Measurements from ENCODE around the gene TRPC4AP. TPM values are rescaled to one million over a fixed set of nuclear protein-coding genes. Genes with fewer than 3 reads are reported as not detected.
A peak's percentile ranks its signal among the peaks of the same experiment; 100 is the strongest.
"Not testable (repeated sequence)": the region's sequence is repeated elsewhere in the genome, so short reads cannot be mapped to it uniquely, and the experiment has no call there.

TRPC4AP gene
- 32.8 and 34.8 TPM in 2 replicates for total RNA-seq (2014; rRNA removed; shearing (Covaris generic))
- polyA plus RNA-seq (2015; cell fraction: cytosol; rRNA removed), result 56.3 and 77.5 TPM in 2 replicates
- polyA plus RNA-seq (2015; cell fraction: nucleus; rRNA removed), result 121 and 141 TPM in 2 replicates

DNA sequence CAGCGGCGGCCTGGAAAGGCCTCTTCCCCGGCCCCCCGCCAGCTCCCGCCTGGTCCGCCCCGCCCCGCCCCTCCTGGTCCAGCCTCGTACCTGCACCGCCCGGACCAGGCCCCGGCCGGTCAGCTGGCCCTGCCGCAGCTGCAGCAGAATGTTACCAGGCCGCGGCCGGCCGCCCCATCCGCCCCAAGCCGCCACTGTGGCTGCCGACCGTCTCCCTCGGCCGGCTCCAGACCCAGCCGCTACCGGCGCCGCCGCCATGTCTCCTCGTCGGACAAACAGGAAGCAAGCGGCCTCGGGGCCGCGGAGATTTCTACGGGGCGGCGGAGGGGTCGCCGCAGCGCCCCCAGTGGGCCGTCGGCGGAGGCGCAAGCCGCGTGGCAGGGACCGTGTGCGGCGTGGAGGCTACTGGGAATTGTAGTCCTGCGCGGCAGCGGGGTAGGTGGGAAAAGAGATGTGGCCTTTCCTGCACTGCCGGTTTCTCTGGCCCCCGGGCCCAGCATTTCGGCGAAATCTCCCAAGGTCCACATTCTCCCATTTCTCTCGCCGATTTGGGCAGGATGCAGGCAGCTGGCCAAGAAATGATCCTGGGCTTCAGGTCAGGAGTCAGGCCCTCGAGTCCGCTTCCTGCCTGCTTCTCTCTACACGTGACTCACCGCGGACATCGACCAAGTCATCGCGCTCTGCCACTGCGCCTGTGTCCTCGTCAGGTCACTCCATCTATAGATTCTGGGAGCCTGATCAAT is at the start of gene TRPC4AP:
TSS of gene TRPC4AP (minus strand) at position 284 of the 743 bp plus-strand sequence. CDS start at position 258, 26 bp downstream.
- in situ Hi-C loops (cut with HindIII; ENCODE audit: low pct_unique_long_range_greater_than_20kb, low sequenced_read_pairs), result no loop called here
- peak; percentile 91 for DNase-seq (ENCODE audit: low read depth, low spot score)

DNA sequence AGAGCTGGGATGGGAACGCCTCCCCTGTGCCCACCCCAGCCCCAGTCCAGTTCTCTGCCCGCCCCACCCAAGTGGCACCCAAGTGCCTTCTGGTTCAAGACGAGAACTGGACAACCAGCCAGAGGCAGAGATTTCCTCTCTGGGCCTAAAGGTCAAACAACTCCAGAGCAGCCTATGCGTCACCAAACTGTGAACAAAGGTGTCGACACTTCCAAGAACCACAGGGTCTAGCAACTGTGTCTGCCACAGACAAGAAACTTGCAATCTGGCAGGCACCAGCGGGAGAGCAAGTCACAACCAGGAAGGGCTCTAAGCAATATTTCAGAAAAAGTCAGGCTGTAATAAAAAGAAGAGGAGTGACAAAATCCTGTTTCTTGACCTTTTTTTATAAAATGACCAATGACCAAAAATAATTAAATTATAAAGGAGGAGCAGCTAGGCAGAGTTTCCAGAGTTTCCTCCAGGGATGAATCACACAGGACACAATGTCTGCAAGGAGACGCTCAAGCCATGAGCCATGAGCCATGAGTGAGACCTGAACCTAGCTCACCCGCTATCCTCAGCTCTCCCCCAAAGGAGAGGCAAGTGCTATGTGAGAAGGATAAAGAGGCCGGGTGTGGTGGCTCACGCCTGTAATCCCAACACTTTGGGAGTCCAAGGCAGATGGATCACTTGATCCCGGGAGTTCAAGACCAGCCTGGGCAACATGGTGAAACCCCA is 43.4 kb upstream of the TRPC4AP start:
- no peak for DNase-seq (ENCODE audit: low read depth, low spot score)
- in situ Hi-C loops (cut with HindIII; ENCODE audit: low pct_unique_long_range_greater_than_20kb, low sequenced_read_pairs), result no loop called here

- in situ Hi-C loops (cut with HindIII; ENCODE audit: low pct_unique_long_range_greater_than_20kb, low sequenced_read_pairs), result no loop called here
- DNase-seq (ENCODE audit: low read depth, low spot score), result no peak
Measured at GRCh38 chr20:35134880-35135279, 42.3 kb upstream of the TRPC4AP start.

GRCh38 chr20:35134472-35134871 is 41.9 kb upstream of the TRPC4AP start:
- in situ Hi-C loops (cut with HindIII; ENCODE audit: low pct_unique_long_range_greater_than_20kb, low sequenced_read_pairs), result no loop called here
- DNase-seq (ENCODE audit: low read depth, low spot score), result no peak

DNA sequence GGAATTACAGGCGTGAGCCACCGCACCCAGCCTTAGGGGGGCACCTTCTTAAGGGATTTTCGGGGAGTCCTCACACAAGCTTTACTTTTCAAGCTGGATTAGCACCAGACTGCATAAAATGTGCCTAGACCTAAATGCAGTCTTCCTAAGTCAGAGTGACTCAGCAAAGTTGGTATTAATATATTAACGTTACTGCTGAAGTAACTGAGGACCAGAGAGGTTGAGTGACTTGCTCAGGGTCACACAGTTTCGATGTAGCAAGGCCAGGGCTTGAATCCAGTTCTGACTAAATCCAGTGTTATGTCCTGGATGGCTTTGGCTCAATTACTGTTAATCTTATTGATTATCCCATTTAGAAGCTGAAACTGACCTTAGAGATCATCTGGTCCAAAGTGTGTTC is 41.1 kb upstream of the TRPC4AP start:
- DNase-seq (ENCODE audit: low read depth, low spot score), result no peak
- in situ Hi-C loops (cut with HindIII; ENCODE audit: low pct_unique_long_range_greater_than_20kb, low sequenced_read_pairs), result no loop called here

DNA sequence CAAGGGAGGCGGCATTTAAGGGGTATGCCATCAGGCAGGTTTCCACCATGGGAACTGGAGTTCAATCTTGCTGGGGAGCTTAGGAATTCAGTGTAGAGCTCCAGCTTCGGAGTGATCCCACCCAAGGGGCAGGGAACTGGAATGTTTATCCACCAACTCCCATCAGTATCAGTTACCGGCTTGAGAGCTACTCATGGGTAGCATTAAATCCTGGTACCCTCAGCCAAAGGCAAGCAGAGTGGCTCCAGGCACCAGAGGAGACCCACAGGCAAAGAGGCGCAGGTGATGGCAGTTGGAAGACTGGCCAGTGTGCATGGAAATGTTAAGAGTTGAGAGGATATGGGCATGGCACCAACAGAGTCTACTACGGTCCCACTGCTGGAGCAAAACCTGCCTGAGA is 40.4 kb upstream of the TRPC4AP start:
- no peak for DNase-seq (ENCODE audit: low read depth, low spot score)
- in situ Hi-C loops (cut with HindIII; ENCODE audit: low pct_unique_long_range_greater_than_20kb, low sequenced_read_pairs), result no loop called here

- no peak for DNase-seq (ENCODE audit: low read depth, low spot score)
- in situ Hi-C loops (cut with HindIII; ENCODE audit: low pct_unique_long_range_greater_than_20kb, low sequenced_read_pairs), result no loop called here
Measured at GRCh38 chr20:35131934-35132333, 39.3 kb upstream of the TRPC4AP start.

GRCh38 chr20:35129647-35130069 is 37.1 kb upstream of the TRPC4AP start:
- in situ Hi-C loops (cut with HindIII; ENCODE audit: low pct_unique_long_range_greater_than_20kb, low sequenced_read_pairs), result no loop called here
- DNase-seq (ENCODE audit: low read depth, low spot score), result peak; percentile 49

- in situ Hi-C loops (cut with HindIII; ENCODE audit: low pct_unique_long_range_greater_than_20kb, low sequenced_read_pairs), result no loop called here
Measured at GRCh38 chr20:35125753-35126152, 33.1 kb upstream of the TRPC4AP start.

GRCh38 chr20:35122756-35123405 is 30.3 kb upstream of the TRPC4AP start:
- DNase-seq (ENCODE audit: low read depth, low spot score), result no peak
- in situ Hi-C loops (cut with HindIII; ENCODE audit: low pct_unique_long_range_greater_than_20kb, low sequenced_read_pairs), result no loop called here

More at GRCh38 chr20:35125753-35126152, 33.1 kb upstream of the TRPC4AP start:
- no peak for DNase-seq (ENCODE audit: low read depth, low spot score)

DNA sequence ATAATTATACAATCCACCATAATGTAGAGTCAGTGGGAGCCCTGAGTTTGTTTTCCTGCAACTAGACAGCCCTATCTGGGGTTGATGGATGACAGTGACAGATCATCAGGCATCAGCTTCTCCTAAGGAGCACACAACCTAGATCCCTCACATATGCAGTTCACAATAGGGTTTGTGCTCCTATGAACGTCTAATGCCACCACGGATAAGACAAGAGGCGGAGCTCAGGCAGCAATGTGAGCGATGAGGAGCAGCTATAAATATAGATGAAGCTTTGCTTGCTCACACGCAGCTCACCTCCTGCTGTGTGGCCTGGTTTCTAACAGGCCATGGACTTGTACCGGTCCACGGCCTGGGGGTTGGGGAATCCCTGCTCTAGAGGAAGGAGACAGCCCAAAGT is 28.6 kb upstream of the TRPC4AP start:
- in situ Hi-C loops (cut with HindIII; ENCODE audit: low pct_unique_long_range_greater_than_20kb, low sequenced_read_pairs), result no loop called here
- no peak for DNase-seq (ENCODE audit: low read depth, low spot score)

DNA sequence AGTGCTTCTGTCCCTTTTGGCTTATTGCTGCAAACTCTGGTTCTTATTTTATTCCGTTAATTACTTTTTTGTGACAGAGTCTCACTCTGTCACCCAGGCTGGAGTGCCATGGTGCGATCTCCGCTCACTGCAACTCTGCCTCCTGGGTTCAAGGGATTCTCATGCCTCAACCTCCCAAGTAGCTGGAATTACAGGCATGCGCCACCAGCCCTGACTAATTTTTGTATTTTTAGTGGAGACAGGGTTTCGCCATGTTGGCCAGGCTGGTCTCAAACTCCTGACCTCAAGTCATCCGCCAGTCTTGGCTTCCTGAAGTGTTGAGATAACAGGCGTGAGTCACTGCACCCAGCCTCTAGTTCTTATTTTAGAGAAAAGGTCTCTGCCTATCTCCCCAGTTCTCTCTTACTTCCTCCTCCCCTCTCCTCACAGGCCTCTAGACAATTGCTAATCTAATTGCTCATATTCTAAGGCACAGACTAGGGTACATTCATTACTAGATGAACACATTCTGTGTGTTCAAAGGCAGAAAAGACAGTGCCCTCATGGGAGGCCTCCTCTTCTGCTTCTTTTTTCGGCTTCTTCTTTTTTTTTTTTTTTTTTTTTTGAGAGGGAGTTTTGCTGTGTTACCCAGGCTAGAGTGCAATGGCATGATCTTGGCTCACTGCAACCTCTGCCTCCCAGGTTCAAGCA is 27.6 kb upstream of the TRPC4AP start:
- no peak for DNase-seq (ENCODE audit: low read depth, low spot score)
- in situ Hi-C loops (cut with HindIII; ENCODE audit: low pct_unique_long_range_greater_than_20kb, low sequenced_read_pairs), result no loop called here

GRCh38 chr20:35117629-35118028 is 25.0 kb upstream of the TRPC4AP start:
- in situ Hi-C loops (cut with HindIII; ENCODE audit: low pct_unique_long_range_greater_than_20kb, low sequenced_read_pairs), result no loop called here
- no peak for DNase-seq (ENCODE audit: low read depth, low spot score)

- in situ Hi-C loops (cut with HindIII; ENCODE audit: low pct_unique_long_range_greater_than_20kb, low sequenced_read_pairs), result no loop called here
- DNase-seq (ENCODE audit: low read depth, low spot score), result no peak
Measured at GRCh38 chr20:35117196-35117595, 24.6 kb upstream of the TRPC4AP start.

GRCh38 chr20:35116258-35116657 is 23.7 kb upstream of the TRPC4AP start:
- in situ Hi-C loops (cut with HindIII; ENCODE audit: low pct_unique_long_range_greater_than_20kb, low sequenced_read_pairs), result no loop called here
- DNase-seq (ENCODE audit: low read depth, low spot score), result no peak

DNA sequence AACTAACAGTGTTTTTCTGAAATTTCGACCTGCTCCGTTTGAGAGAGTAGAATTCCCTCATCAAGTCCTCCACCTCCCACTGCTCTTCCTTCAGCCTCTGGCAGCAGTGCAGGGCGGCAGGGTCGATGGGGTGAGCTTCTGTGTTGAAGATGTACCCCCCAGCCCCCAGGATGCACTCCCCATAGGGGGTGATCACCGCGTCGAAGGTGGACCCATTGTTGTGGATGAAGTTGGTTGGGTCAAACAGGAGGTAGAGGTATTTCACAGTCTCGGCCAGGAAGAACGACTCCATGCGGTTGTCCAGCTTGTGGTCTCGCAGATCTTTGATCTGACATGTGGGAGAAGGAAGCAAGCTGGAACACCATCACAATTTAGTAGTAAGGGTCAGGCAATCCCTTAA is 23.0 kb upstream of the TRPC4AP start:
- DNase-seq (ENCODE audit: low read depth, low spot score), result no peak
- in situ Hi-C loops (cut with HindIII; ENCODE audit: low pct_unique_long_range_greater_than_20kb, low sequenced_read_pairs), result no loop called here

DNA sequence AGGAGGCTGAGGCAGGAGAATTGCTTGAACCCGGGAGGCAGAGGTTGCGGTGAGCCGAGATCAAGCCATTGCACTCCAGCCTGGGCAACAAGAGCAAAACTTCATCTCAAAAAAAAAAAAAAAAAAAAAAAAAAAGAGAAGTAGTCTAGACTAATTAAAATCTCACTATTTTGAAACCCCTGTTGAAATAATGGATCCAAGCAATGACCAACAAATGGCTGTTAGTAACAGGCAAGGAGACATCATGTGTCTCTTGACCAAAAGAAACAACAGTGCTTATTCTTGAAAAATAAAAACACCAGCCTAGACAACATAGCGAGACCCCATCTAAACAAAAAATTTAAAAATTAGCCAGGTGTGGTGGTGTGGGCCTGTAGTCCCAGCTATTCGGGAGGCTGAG is 19.7 kb upstream of the TRPC4AP start:
- in situ Hi-C loops (cut with HindIII; ENCODE audit: low pct_unique_long_range_greater_than_20kb, low sequenced_read_pairs); DNase-seq (ENCODE audit: low read depth, low spot score): not testable (repeated sequence)

Measured in SK-MEL-5 (cell line).